Stimulated activated CD8-positive, alpha-beta memory T cell treated with anti-CD3 and anti-CD28 coated beads, Interleukin-2, amount 100 ng/mL, for 1 hour (primary cell): ENCODE results near the gene KIAA0930.
"Not testable (repeated sequence)": the region's sequence is repeated elsewhere in the genome, so short reads cannot be mapped to it uniquely, and the experiment has no call there.

ENCODE experiments used
- DNase-seq, 2 donors: peaks; one replicate each; pipeline ENCODE4 v3.0.0-alpha.2; 2020; ENCODE audit warnings: low read depth in 2 of 2

Gene KIAA0930

GRCh38 chr22:45262931-45263462, 22.3 kb upstream of the KIAA0930 start:
- no peak for DNase-seq

GRCh38 chr22:45262195-45262930, 21.7 kb upstream of the KIAA0930 start:
- DNase-seq: no peak

DNA sequence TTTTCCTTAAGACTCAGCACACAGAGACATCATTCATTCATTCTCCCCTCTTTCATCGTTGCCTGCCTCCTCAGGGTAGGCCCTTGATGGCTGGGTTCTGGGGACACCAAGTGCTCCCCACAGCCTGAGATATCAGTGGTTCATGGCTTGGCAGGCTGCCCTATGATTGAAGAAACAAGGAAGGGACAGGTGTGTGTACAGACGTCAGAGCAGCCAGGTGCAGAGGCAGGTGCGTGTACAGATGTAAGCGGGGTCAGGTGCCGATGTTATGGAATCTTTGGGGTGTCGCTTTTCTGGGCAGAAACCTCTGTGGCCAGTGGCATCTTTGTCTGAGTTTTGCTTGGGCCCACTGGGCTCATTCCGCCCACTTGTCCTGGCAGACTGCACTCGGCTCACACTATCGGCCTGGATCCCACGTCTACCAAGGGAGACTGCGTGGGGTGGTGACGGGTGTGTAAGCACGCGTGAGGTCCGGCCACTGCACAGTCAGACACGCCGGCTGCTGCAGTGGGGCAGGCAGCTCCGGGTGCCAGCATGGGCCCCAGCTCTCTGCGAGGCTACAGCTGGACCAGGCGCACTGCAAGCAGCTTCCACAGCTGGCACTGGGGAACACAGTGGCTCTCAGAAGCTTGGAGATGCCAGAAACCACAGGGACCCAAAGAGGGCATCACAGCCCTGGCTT, 20.9 kb upstream of the KIAA0930 start:
- no peak for DNase-seq

- not testable (repeated sequence) for DNase-seq
These were observed 19.7 kb upstream of the KIAA0930 start for GRCh38 chr22:45260395-45260759.

DNA sequence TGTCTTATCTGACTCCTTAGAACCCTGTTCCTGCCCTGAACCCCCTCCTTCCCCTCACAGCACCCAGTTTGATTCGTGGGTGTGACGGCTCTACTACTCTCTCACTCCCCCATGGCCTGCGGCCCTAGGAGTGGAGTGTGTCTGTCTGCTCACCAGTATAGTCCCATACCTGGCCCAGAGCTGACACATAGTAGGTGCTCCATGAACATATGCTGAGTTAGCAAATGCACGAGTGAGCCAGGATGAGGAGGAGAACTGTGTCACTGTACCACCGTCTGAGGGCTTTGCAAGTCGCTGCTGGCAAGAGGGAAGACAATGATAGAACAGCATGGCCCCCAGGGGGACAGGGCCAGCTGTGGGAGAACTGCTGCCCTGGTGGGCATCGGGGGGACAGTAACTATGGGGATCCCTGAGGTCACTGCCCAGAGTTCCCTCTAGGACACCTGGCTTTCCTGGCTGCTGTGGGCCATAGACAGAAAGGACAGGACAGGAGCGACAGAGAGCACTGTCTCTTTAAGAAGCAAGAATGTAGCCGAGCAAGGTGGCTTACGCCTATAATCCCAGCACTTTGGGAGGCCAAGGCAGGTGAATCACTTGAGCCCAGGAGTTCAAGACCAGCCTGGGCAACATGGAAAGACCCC, 19.2 kb upstream of the KIAA0930 start:
- DNase-seq: no peak

GRCh38 chr22:45257941-45258340, 17.2 kb upstream of the KIAA0930 start:
- DNase-seq: not testable (repeated sequence)

GRCh38 chr22:45254789-45255278, 14.1 kb upstream of the KIAA0930 start:
- no peak for DNase-seq

DNA sequence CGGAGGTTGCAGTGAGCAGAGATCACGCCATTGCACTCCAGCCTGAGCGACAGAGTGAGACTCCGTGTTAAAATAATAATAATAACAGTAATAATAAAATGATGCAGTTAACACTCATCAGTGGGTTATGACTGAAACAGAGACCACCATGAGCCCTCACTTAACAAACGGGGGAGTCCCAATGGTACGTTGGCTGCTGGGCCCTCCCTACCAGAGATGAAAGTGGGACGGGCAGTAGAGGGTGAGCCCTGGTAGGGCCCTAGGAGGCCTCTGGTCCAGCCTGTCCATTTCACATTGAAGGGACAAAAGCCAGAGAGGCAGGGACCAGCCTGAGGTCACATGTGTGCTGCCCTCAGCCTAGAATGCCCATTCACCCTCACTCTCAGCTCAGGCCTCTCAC, 13.7 kb upstream of the KIAA0930 start:
- no peak for DNase-seq

DNA sequence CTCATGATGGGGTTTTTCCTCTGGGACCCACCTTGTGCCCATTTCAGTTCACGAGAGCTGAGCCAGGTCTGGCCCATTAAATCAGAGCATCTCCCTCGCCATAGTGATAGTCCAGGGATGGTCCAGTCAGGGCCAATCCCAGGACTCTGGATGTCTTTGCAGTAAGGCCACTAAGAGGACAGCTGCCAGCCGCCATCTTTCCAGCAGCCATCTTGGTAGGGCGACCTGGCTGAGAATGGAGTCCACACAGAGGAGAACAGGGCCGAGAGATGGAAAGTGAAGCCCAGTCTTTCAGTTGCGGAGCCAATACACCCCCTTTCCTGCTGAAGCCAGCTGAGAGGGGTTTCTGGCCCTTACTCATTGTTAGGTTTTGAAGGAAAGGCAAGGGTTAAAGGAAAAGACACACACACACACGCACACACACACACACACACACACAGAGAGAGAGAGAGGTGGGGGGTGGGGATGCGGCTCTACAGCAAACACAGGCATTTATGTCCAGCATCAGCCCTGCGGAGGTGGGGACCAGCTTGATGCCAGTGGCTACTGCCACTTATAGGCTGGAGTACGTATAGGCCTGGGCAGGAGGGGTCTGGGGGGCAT, 12.4 kb upstream of the KIAA0930 start:
- no peak for DNase-seq

- no peak for DNase-seq
These were observed 11.1 kb upstream of the KIAA0930 start for GRCh38 chr22:45251825-45252224.

DNA sequence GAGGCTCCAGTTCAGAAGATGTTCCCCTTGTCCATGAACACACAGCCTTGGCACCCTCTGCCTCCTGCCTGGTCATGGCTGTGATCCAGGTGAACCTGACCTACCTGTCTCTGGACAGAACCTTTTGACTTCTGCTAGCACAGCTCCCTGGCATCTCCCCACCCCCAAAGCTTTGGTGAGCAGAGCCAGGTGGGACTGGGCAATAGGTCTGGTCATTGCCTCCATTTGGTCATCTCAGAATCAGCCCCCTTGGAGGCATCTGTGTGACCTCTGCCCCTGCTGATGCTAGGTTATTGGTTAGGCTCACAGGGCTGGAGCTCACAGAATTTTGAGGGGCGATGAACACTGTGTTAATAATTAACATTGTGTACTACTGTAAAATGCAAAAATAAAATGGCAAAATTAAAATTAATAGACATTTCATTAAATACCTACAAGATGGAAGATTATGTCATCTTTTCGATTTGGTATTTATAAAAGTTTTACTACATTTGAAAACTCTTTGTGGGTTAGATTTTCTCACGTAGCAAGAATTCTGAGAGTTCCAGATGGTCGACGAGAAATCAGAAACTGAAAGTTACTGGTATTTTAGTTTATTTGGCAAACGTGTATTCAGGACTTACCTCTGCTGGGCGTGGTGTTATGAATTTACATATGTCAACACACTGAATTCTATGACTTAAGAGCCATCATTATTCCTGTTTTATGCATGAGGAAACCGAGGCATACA, 8.3 kb upstream of the KIAA0930 start:
- DNase-seq: no peak

DNA sequence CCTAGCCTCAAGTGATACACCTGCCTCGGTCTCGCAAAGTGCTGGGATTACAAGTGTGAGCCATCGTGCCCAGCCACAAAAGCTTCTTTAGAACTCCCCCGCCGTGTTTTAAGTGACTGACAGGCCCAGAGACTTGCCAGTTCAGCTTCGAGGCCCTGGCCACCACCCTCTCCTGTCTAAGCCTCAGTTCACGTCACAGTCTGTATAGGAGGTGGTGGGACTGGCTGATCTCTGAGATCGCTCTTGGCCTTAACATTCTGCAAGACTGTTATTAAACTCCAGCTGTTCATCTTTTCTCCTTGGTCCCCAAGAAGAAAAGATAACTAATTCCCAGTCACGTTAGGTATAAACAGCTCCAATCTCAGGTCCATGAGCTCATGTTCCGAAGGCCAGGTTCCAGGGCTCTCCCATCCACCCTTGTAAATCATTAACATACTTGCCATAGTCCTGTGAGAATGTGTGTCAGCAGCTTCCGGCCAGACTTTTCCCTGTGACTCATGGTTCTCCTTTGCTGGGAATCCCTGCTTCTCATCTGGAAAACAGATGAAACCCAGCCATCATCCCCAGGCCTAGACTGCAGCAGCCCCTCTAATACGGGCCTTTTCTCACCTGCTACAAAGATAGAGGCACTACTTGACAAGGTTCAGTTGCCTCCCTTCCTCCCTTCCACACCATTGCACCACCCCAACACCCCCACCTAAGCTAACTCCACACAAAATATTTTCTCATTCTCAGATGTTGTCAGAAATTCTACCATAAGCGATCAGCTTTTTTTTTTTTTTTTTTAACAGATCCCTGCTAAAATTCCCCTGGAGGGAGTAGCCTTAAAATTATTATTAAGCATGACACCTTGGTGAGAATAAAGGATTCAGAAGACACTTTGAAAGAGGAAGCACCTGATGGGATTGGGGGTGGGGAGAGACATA, 5.6 kb upstream of the KIAA0930 start:
- no peak for DNase-seq

- no peak for DNase-seq
These were observed 4.2 kb upstream of the KIAA0930 start for GRCh38 chr22:45244916-45245315.

- DNase-seq: no peak
These were observed 2.1 kb upstream of the KIAA0930 start for GRCh38 chr22:45242778-45243191.

- DNase-seq: no peak
These were observed 437 bp downstream of the KIAA0930 start for GRCh38 chr22:45240104-45240809.

DNA sequence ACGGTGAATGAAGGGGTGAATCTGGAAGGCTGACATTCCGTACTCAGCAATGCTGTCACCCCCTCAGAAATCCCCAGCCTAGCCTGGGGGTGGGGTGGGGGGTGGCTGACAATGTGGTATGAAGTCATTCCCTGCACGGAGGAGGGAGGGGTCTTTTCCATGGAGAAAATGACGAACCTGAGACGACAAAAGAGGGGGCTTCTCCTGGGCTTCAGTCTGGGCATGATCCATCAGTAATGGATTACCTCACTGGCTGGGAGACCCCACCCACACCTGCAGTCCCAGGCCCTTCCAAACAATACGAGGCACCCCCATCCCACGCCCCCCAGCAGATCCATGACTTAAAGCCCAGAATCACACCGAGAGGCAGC, 1.0 kb downstream of the KIAA0930 start:
- DNase-seq: no peak

- DNase-seq: no peak
These were observed 1.6 kb downstream of the KIAA0930 start for GRCh38 chr22:45238957-45239680.

DNA sequence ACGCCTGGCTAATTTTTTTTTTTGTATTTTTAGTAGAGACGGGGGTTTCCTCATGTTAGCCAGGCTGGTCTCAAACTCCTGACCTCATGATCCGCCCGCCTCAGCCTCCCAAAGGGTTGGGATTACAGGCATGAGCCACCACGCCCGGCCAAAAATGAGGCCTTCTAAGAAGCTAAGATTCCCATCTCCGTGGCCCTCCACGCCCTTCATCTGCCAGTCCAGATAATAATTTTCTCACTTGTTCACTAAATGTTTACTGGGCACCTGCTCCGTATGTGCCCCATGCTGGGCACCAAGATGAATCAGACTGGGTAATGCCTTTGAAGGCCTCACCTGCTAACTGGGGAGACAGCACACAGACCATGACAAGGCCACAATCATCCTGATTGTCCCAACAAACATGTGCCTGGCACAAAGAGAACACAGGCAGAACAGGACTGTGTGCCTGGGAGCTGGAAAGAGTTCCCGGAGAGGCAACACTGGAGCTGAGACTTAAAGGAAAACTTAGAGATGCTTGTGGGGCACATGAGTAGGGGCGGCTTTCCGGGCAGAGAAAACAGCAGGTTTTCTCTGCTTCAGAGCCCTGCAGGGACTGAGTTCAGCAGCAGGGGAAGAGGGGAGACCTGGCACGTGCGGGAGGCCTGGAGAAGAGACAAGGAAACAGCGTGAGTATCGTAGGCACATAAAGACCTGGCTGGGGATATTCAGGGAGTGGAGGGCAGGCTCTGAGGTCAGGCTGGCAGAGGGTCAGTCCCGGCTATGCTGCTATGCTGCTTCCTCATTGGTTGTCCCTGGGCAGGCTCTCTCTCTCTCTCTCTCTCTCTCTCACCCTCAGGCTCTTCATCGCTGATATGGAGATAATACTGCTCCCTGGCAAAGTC, 2.4 kb downstream of the KIAA0930 start:
- DNase-seq: no peak
